ENCODE results near the gene TLR9. TPM values are rescaled to one million over a fixed set of nuclear protein-coding genes. Genes with fewer than 3 reads are reported as not detected.

TLR9 gene
- total RNA-seq, 4 donors from 2014 or later, result not detected

- no peak overlapping the region for H3K27ac ChIP-seq
- H3K9me3 ChIP-seq, result no peaks in the 10 kb centered on the region
- H3K4me3 ChIP-seq, result no peak overlapping the region
- no peaks in the 10 kb centered on the region for H3K27me3 ChIP-seq
- peaks cover 0 to 35% (median 5%) of the 10 kb centered on the region in 3 donors for H3K4me1 ChIP-seq
- ATAC-seq, result no peak
- TF ChIP-seq, protein P1, sequence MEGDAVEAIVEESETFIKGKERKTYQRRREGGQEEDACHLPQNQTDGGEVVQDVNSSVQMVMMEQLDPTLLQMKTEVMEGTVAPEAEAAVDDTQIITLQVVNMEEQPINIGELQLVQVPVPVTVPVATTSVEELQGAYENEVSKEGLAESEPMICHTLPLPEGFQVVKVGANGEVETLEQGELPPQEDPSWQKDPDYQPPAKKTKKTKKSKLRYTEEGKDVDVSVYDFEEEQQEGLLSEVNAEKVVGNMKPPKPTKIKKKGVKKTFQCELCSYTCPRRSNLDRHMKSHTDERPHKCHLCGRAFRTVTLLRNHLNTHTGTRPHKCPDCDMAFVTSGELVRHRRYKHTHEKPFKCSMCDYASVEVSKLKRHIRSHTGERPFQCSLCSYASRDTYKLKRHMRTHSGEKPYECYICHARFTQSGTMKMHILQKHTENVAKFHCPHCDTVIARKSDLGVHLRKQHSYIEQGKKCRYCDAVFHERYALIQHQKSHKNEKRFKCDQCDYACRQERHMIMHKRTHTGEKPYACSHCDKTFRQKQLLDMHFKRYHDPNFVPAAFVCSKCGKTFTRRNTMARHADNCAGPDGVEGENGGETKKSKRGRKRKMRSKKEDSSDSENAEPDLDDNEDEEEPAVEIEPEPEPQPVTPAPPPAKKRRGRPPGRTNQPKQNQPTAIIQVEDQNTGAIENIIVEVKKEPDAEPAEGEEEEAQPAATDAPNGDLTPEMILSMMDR (IDR thresholded peaks at IDR 0.05), result no peak
- TF ChIP-seq POLR2AphosphoS5 (IDR thresholded peaks at IDR 0.05) (no peak), POLR2A (IDR thresholded peaks at IDR 0.05) (no peak), EP300 (IDR thresholded peaks at IDR 0.05) (no peak)
- WGBS, 2 donors (ENCODE audit: low coverage in 1 of 2), result no CpG with 5 or more reads among the region's 13 CpGs
- H3K36me3 ChIP-seq, result peaks cover 0 to 77% of the 10 kb centered on the region in 2 donors
Measured at GRCh38 chr3:52229656-52230055, 4.2 kb upstream of the TLR9 start.

GRCh38 chr3:52228751-52229291, 3.4 kb upstream of the TLR9 start:
- no peak for ATAC-seq
- TF ChIP-seq EP300 (IDR thresholded peaks at IDR 0.05), result no peak
- TF ChIP-seq POLR2A (IDR thresholded peaks at IDR 0.05), result no peak
- TF ChIP-seq POLR2AphosphoS5 (IDR thresholded peaks at IDR 0.05), result no peak
- TF ChIP-seq, protein P1 (IDR thresholded peaks at IDR 0.05), result no peak

DNA sequence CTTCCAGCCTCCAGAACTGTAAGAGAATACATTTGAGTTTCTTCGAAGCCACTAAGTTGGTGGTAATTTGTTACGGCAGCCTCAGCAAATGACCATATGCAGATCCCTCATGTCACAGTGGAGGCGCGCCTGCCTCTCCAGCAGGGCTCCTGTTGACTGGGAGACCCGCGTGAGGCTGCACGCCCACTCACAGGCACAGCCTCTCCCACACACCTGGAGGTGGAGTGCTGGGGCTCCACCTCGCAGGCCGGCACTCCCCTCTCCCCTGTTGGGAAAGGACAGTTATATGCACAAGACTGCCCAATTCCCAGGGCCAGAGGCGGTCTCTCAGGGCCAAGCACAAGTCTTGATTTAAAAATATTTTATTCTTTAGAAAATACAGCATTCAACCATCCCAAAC, 2.8 kb upstream of the TLR9 start:
- TF ChIP-seq POLR2AphosphoS5 (IDR thresholded peaks at IDR 0.05), result no peak
- TF ChIP-seq, protein P1 (IDR thresholded peaks at IDR 0.05), result no peak
- TF ChIP-seq POLR2A (IDR thresholded peaks at IDR 0.05), result no peak
- TF ChIP-seq EP300 (IDR thresholded peaks at IDR 0.05), result no peak
- H3K9me3 ChIP-seq, result no peaks in the 10 kb centered on the region
- peaks cover 0 to 21% (median 5%) of the 10 kb centered on the region in 3 donors for H3K4me1 ChIP-seq
- H3K27ac ChIP-seq, result no peak overlapping the region
- ATAC-seq, result no peak
- 60 to 83% methylated on average over 1 of the region's 10 CpGs for WGBS, 2 donors (ENCODE audit: low coverage in 1 of 2)
- H3K27me3 ChIP-seq, result no peaks in the 10 kb centered on the region
- no peak overlapping the region for H3K4me3 ChIP-seq
- H3K36me3 ChIP-seq, result peaks cover 0 to 64% of the 10 kb centered on the region in 2 donors

More at GRCh38 chr3:52228751-52229291, 3.4 kb upstream of the TLR9 start:
- no peaks in the 10 kb centered on the region for H3K9me3 ChIP-seq
- H3K27me3 ChIP-seq, result no peaks in the 10 kb centered on the region
- peaks cover 0 to 27% (median 5%) of the 10 kb centered on the region in 3 donors for H3K4me1 ChIP-seq
- H3K27ac ChIP-seq, result no peak overlapping the region
- no CpG with 5 or more reads among the region's 21 CpGs for WGBS, 2 donors (ENCODE audit: low coverage in 1 of 2)
- peaks cover 0 to 68% of the 10 kb centered on the region in 2 donors for H3K36me3 ChIP-seq
- no peak overlapping the region for H3K4me3 ChIP-seq

DNA sequence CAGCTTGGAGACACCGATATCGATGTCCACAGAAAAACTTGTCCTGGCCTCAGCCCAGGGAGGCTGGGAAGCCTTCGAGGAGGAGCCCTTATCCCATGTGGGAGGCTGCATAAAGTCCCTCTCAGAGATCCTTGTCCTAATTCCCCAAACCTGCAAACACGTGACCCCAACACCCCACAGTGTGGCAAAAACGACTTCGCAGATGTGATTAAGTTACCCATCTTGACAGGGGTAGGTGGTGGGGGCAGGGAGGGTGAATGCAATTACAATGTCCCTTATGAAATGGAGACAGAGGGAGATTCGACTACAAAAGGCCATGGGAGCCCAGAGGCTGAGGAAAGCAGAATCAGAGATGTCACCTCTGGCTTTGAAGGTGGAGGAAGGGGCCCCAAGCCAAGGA, 2.3 kb upstream of the TLR9 start:
- Histone ChIP-seq H3K27me3 (no peaks in the 10 kb centered on the region), H3K27ac (no peak overlapping the region), H3K4me1 (peaks cover 0 to 16% (median 5%) of the 10 kb centered on the region in 3 donors), H3K4me3 (no peak overlapping the region), H3K9me3 (no peaks in the 10 kb centered on the region), H3K36me3 (peaks cover 0 to 59% of the 10 kb centered on the region in 2 donors)
- TF ChIP-seq POLR2A (IDR thresholded peaks at IDR 0.05) (no peak), EP300 (IDR thresholded peaks at IDR 0.05) (no peak), POLR2AphosphoS5 (IDR thresholded peaks at IDR 0.05) (no peak)
- TF ChIP-seq, protein P1 (IDR thresholded peaks at IDR 0.05), result no peak
- WGBS, 2 donors (ENCODE audit: low coverage in 1 of 2), result 83 to 84% methylated on average over 1 to 3 of the region's 7 CpGs
- ATAC-seq, result no peak

GRCh38 chr3:52227117-52227516, 1.7 kb upstream of the TLR9 start:
- Histone ChIP-seq H3K4me3 (no peak overlapping the region), H3K9me3 (no peaks in the 10 kb centered on the region), H3K4me1 (peaks cover 0 to 12% (median 3%) of the 10 kb centered on the region in 3 donors), H3K36me3 (peaks cover 0 to 52% of the 10 kb centered on the region in 2 donors), H3K27ac (no peak overlapping the region), H3K27me3 (no peaks in the 10 kb centered on the region)
- ATAC-seq, result no peak
- TF ChIP-seq EP300 (IDR thresholded peaks at IDR 0.05) (no peak), POLR2AphosphoS5 (IDR thresholded peaks at IDR 0.05) (no peak), POLR2A (IDR thresholded peaks at IDR 0.05) (no peak)
- TF ChIP-seq, protein P1 (IDR thresholded peaks at IDR 0.05), result no peak
- no CpG with 5 or more reads among the region's 4 CpGs for WGBS, 2 donors (ENCODE audit: low coverage in 1 of 2)

Measured in gastroesophageal sphincter (tissue), 4 donors.